ENCODE results near the gene NKTR. TPM values are rescaled to one million over a fixed set of nuclear protein-coding genes. Genes with fewer than 3 reads are reported as not detected.
A peak's percentile ranks its signal among the peaks of the same experiment; 100 is the strongest.

NKTR gene
- total RNA-seq, 1 donor from 2014 or later: 41.7 TPM

DNA sequence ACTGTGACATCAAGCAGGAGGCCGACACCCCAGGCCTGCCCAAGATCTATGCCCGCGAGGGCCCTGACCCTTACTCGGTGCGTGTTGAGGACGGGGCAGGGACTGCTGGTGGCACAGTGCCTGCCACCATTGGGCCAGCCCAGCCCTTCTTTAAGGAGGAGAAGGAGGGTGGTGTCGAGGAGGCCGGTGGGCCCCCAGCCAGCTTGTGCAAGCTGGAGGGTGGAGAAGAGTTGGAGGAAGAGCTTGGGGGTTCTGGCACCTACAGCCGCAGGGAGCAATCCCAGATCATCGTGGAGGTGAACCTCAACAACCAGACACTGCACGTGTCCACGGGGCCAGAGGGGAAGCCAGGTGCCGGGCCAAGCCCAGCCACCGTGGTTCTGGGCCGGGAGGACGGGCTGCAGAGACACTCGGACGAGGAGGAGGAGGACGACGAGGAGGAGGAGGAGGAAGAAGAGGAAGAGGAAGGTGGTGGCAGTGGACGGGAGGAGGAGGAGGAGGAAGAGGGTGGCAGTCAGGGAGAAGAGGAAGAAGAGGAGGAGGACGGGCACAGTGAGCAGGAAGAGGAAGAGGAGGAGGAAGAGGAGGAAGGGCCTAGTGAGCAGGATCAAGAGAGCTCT lies 58.4 kb downstream of the NKTR start:
- Histone ChIP-seq H3K4me1 (peaks cover 3 to 18% of the 10 kb centered on the region in 2 donors), H3K27ac (peak overlapping the region; percentile 41 to 97), H3K36me3 (peaks cover 18 to 31% of the 10 kb centered on the region in 2 donors), H3K27me3 (no peaks in the 10 kb centered on the region), H3K4me3 (no peak overlapping the region), H3K9me3 (no peaks in the 10 kb centered on the region)
- DNase-seq (ENCODE audit: low spot score in 2 of 2): no peak
- intact Hi-C loops (cut with DNase I): no loop called here
- TF ChIP-seq, protein P1, sequence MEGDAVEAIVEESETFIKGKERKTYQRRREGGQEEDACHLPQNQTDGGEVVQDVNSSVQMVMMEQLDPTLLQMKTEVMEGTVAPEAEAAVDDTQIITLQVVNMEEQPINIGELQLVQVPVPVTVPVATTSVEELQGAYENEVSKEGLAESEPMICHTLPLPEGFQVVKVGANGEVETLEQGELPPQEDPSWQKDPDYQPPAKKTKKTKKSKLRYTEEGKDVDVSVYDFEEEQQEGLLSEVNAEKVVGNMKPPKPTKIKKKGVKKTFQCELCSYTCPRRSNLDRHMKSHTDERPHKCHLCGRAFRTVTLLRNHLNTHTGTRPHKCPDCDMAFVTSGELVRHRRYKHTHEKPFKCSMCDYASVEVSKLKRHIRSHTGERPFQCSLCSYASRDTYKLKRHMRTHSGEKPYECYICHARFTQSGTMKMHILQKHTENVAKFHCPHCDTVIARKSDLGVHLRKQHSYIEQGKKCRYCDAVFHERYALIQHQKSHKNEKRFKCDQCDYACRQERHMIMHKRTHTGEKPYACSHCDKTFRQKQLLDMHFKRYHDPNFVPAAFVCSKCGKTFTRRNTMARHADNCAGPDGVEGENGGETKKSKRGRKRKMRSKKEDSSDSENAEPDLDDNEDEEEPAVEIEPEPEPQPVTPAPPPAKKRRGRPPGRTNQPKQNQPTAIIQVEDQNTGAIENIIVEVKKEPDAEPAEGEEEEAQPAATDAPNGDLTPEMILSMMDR (IDR thresholded peaks at IDR 0.05): no peak

DNA sequence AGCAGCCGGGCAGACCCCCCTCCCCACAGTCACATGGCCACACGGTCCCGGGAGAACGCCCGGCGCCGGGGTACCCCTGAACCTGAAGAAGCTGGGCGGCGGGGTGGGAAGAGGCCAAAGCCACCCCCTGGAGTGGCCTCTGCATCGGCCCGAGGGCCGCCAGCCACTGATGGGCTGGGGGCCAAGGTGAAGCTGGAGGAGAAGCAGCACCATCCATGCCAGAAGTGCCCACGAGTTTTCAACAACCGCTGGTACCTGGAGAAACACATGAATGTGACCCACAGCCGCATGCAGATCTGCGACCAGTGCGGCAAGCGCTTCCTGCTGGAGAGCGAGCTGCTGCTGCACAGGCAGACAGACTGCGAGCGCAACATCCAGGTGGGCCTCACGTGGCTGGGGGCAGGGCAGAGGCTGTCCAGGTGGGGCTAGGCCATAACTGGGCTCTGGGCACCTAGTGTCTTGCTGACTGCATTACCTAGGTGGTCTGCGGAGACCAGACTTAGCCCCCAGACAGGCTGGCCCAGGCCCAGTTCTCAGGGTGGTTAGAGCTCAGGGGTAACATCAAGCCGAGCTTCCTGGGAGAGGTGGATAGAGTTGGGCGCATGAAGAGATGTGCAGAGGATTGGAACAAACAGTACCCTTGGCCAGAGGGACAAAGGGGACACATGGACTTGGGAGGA lies 59.1 kb downstream of the NKTR start:
- intact Hi-C loops (cut with DNase I): no loop called here
- Histone ChIP-seq H3K9me3 (no peaks in the 10 kb centered on the region), H3K4me1 (peaks cover 3 to 18% of the 10 kb centered on the region in 2 donors), H3K27ac (peak overlapping the region; percentile 41 to 97), H3K36me3 (peaks cover 18 to 31% of the 10 kb centered on the region in 2 donors), H3K27me3 (no peaks in the 10 kb centered on the region), H3K4me3 (no peak overlapping the region)
- TF ChIP-seq, protein P1 (IDR thresholded peaks at IDR 0.05): no peak
- no peak for DNase-seq (ENCODE audit: low spot score in 2 of 2)

DNA sequence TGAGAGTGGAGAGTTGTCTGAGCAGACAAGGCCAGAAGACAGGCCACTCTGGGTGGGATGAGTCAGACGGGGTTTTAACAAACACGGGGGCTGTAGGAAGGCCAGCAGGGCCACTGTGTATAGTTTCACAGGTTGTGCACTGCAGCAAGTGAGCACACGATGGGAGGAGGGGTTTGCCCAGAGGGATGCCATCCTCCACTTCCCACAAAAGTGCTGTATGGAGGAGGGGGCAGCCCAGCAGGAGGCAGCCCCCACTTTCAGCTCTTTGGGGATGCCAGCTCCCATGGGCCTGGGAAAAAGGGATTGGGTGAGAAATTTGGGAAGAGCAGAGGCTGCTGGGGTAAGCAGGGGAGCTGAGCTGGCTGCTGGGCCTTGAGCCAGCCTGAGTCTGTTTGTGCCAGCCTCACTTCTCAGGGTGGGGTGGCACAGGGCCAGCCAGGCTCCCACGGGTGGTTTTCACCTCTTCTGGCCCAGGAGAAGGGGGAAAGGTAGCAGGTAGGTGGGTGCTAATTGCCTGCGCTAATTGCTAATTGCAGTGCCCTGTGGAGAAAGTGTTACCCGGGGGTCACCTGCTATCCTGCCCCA lies 59.7 kb downstream of the NKTR start:
- Histone ChIP-seq H3K27me3 (no peaks in the 10 kb centered on the region), H3K4me1 (peaks cover 3 to 18% of the 10 kb centered on the region in 2 donors), H3K4me3 (no peak overlapping the region), H3K9me3 (no peaks in the 10 kb centered on the region), H3K36me3 (peaks cover 18 to 31% of the 10 kb centered on the region in 2 donors), H3K27ac (peak overlapping the region; percentile 36 to 97)
- DNase-seq (ENCODE audit: low spot score in 2 of 2): no peak
- TF ChIP-seq, protein P1 (IDR thresholded peaks at IDR 0.05): no peak
- intact Hi-C loops (cut with DNase I): no loop called here

DNA sequence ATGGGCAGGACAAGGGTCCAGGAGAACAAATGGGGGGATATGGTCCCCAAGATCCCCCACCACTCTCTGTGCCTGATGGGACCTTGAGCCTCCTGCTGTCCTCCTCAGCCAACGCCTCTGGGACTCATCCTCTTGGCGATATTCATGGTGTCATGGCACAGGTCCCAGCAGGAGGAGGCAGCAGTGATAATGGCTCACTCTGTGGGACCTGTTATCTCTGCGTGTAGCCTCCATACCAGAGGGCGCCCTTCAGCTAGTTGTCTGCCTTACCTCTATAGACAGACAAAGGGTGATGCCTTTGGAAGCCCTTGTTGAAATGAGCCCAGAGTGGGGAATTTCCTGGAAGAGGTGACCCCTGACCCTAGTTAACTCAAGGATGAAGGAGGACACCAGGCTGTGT lies 60.4 kb downstream of the NKTR start:
- no peak overlapping the region for H3K4me3 ChIP-seq
- TF ChIP-seq, protein P1 (IDR thresholded peaks at IDR 0.05): no peak
- no peaks in the 10 kb centered on the region for H3K9me3 ChIP-seq
- peaks cover 2 to 17% of the 10 kb centered on the region in 2 donors for H3K4me1 ChIP-seq
- intact Hi-C loops (cut with DNase I): no loop called here
- no peak for DNase-seq (ENCODE audit: low spot score in 2 of 2)
- H3K27me3 ChIP-seq: no peaks in the 10 kb centered on the region
- peak overlapping the region; percentile 36 to 97 for H3K27ac ChIP-seq
- H3K36me3 ChIP-seq: peaks cover 18 to 31% of the 10 kb centered on the region in 2 donors

DNA sequence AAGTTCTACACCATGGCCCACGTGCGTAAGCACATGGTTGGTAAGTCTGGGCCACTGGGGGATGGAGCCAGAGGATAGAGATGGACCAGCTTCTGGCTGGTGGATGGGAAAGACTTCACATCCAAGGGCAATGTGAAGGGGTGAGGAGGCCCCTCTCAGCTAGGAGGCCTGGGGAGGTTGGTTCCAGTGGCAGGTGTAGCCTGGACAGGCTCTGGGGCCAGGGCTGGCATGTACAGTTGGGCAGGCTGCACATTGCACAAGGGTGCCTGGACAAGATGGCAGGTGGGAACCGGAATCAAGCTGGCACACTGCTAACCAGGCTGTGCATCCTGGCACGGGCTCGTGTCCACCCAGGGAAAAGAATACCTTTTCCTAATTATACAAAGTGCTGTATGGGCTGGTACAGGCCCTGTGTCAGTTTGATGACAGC lies 61.1 kb downstream of the NKTR start:
- Histone ChIP-seq H3K4me3 (no peak overlapping the region), H3K27me3 (no peaks in the 10 kb centered on the region), H3K36me3 (peaks cover 18 to 31% of the 10 kb centered on the region in 2 donors), H3K27ac (peak overlapping the region; percentile 13 to 36), H3K9me3 (no peaks in the 10 kb centered on the region), H3K4me1 (peaks cover 0 to 21% of the 10 kb centered on the region in 2 donors)
- intact Hi-C loops (cut with DNase I): no loop called here
- TF ChIP-seq, protein P1 (IDR thresholded peaks at IDR 0.05): no peak
- no peak for DNase-seq (ENCODE audit: low spot score in 2 of 2)

Measured in ascending aorta (tissue), 2 donors.